Measurements from ENCODE around the gene PPTC7. TPM values are rescaled to one million over a fixed set of nuclear protein-coding genes. Genes with fewer than 3 reads are reported as not detected.

Gene PPTC7
- total and polyA plus RNA-seq, 2 of the 13 experiments (the other 11 are each of a cell fraction or from before 2014, with no cell fraction given) = 4.8 to 12.3 TPM

GRCh38 chr12:110582276-110583136 is 612 bp downstream of the PPTC7 start (continued):
- TF ChIP-seq ARID5B (CRISPR knock-in tag; IDR thresholded peaks at IDR 0.05) (no peak; the same call in 1 of the 2 replicates), PLRG1 (conservative IDR thresholded peaks at IDR 0.05) (no peak), CHD4 (IDR thresholded peaks at IDR 0.05; ENCODE audit: borderline replicate concordance, low read length) (no peak), XRCC5 (optimal IDR thresholded peaks at IDR 0.05; ENCODE audit: low read length) (no peak), HNF1A (IDR thresholded peaks at IDR 0.05; ENCODE audit: low read depth) (no peak), HNF1A (CRISPR knock-in tag; IDR thresholded peaks at IDR 0.05; ENCODE audit: borderline replicate concordance) (no peak), ZNF136 (CRISPR knock-in tag; IDR thresholded peaks at IDR 0.05; ENCODE audit: low read depth) (no peak), AKAP8 (CRISPR knock-in tag; IDR thresholded peaks at IDR 0.05) (no peak), ZNF234 (CRISPR knock-in tag; conservative IDR thresholded peaks at IDR 0.05) (no peak), ZBTB1 (CRISPR knock-in tag; IDR thresholded peaks at IDR 0.05; ENCODE audit: borderline replicate concordance) (no peak), HNF4A (CRISPR knock-in tag; IDR thresholded peaks at IDR 0.05) (0 out of 2 replicates have a peak, but pooled peaks have one; percentile 5), ZNF652 (CRISPR knock-in tag; IDR thresholded peaks at IDR 0.05; ENCODE audit: borderline replicate concordance, low read depth) (no peak), DPF2 (CRISPR knock-in tag; IDR thresholded peaks at IDR 0.05; ENCODE audit: borderline replicate concordance, low read depth) (no peak), HNRNPK (IDR thresholded peaks at IDR 0.05; ENCODE audit: low read depth, low read length, poor library complexity, severe bottlenecking) (no peak), RFXAP (CRISPR knock-in tag; IDR thresholded peaks at IDR 0.05; ENCODE audit: borderline replicate concordance) (0 out of 2 replicates have a peak, but pooled peaks have one; percentile 26), MEF2D (CRISPR knock-in tag; IDR thresholded peaks at IDR 0.05) (no peak), SMAD1 (CRISPR knock-in tag; IDR thresholded peaks at IDR 0.05; ENCODE audit: borderline replicate concordance, low read depth) (no peak), ZNF747 (CRISPR knock-in tag; IDR thresholded peaks at IDR 0.05; ENCODE audit: borderline replicate concordance) (no peak), NCOA1 (CRISPR knock-in tag; IDR thresholded peaks at IDR 0.05) (no peak), AGO2 (optimal IDR thresholded peaks at IDR 0.05; ENCODE audit: low read depth, low read length) (peak; percentile 72), ZNF629 (CRISPR knock-in tag; conservative IDR thresholded peaks at IDR 0.05) (peak; percentile 50; the same call in 1 of the 2 replicates), SP2 (CRISPR knock-in tag; IDR thresholded peaks at IDR 0.05) (peak; percentile 6; the same call in 1 of the 2 replicates), RBM22 (optimal IDR thresholded peaks at IDR 0.05; ENCODE audit: low read length) (no peak)
